Measurements from ENCODE around the gene KCNIP1. TPM values are rescaled to one million over a fixed set of nuclear protein-coding genes. Genes with fewer than 3 reads are reported as not detected.

Gene KCNIP1
- total RNA-seq, 4 donors from 2014 or later = 0.94 to 1.6 (median 1.1) TPM; not detected in 1

- Histone ChIP-seq H3K36me3 (no peaks in the 10 kb centered on the region), H3K4me3 (no peak overlapping the region), H3K27me3 (peaks cover 11% of the 10 kb centered on the region), H3K9me3 (no peaks in the 10 kb centered on the region), H3K27ac (no peak overlapping the region), H3K4me1 (no peaks in the 10 kb centered on the region)
- no peak for ATAC-seq
- TF ChIP-seq CTCF (IDR thresholded peaks at IDR 0.05) (no peak), POLR2AphosphoS5 (IDR thresholded peaks at IDR 0.05) (no peak), EP300 (IDR thresholded peaks at IDR 0.05) (no peak), POLR2A (IDR thresholded peaks at IDR 0.05) (no peak)
- WGBS, 2 donors (ENCODE audit: low coverage in 1 of 2) = 0 to 24% methylated on average over 2 to 4 of the region's 5 CpGs
Measured at GRCh38 chr5:170614065-170614490, 110.3 kb downstream of the KCNIP1 start.

- H3K27me3 ChIP-seq = peaks cover 11% of the 10 kb centered on the region
- no peak overlapping the region for H3K27ac ChIP-seq
- WGBS, 2 donors (ENCODE audit: low coverage in 1 of 2) = 70% methylated on average over 6 of the region's 7 CpGs; no CpG with 5 or more reads in 1 of the 2 donors
- no peaks in the 10 kb centered on the region for H3K9me3 ChIP-seq
- no peak for ATAC-seq
- no peaks in the 10 kb centered on the region for H3K36me3 ChIP-seq
- TF ChIP-seq POLR2A (IDR thresholded peaks at IDR 0.05) = no peak
- no peak for TF ChIP-seq CTCF (IDR thresholded peaks at IDR 0.05)
- TF ChIP-seq EP300 (IDR thresholded peaks at IDR 0.05) = no peak
- H3K4me3 ChIP-seq = no peak overlapping the region
- H3K4me1 ChIP-seq = no peaks in the 10 kb centered on the region
Measured at GRCh38 chr5:170614720-170615119, 110.9 kb downstream of the KCNIP1 start.

GRCh38 chr5:170617533-170618490 is 114.0 kb downstream of the KCNIP1 start:
- WGBS, 2 donors (ENCODE audit: low coverage in 1 of 2) = 22 to 31% methylated on average over 3 to 7 of the region's 7 CpGs
- H3K4me3 ChIP-seq = no peak overlapping the region
- H3K4me1 ChIP-seq = no peaks in the 10 kb centered on the region
- no peak for ATAC-seq
- TF ChIP-seq POLR2A (IDR thresholded peaks at IDR 0.05) (no peak), CTCF (IDR thresholded peaks at IDR 0.05) (no peak), EP300 (IDR thresholded peaks at IDR 0.05) (no peak), POLR2AphosphoS5 (IDR thresholded peaks at IDR 0.05) (no peak)
- peaks cover 7% of the 10 kb centered on the region for H3K27me3 ChIP-seq
- H3K36me3 ChIP-seq = no peaks in the 10 kb centered on the region
- H3K27ac ChIP-seq = no peak overlapping the region
- H3K9me3 ChIP-seq = no peaks in the 10 kb centered on the region

- Histone ChIP-seq H3K27me3 (peaks cover 13% of the 10 kb centered on the region), H3K36me3 (no peaks in the 10 kb centered on the region), H3K4me3 (no peak overlapping the region), H3K9me3 (no peaks in the 10 kb centered on the region), H3K27ac (no peak overlapping the region), H3K4me1 (no peaks in the 10 kb centered on the region)
- ATAC-seq = no peak
- WGBS, 2 donors (ENCODE audit: low coverage in 1 of 2) = 82% methylated on average over 1 of the region's 1 CpG; no CpG with 5 or more reads in 1 of the 2 donors
- no peak for TF ChIP-seq POLR2A (IDR thresholded peaks at IDR 0.05)
- TF ChIP-seq EP300 (IDR thresholded peaks at IDR 0.05) = no peak
- TF ChIP-seq POLR2AphosphoS5 (IDR thresholded peaks at IDR 0.05) = no peak
- TF ChIP-seq CTCF (IDR thresholded peaks at IDR 0.05) = no peak
Measured at GRCh38 chr5:170619869-170620268, 116.0 kb downstream of the KCNIP1 start.

- no peaks in the 10 kb centered on the region for H3K4me1 ChIP-seq
- 84 to 92% methylated on average over 5 to 10 of the region's 16 CpGs for WGBS, 2 donors (ENCODE audit: low coverage in 1 of 2)
- TF ChIP-seq POLR2A (IDR thresholded peaks at IDR 0.05) = no peak
- no peak for TF ChIP-seq POLR2AphosphoS5 (IDR thresholded peaks at IDR 0.05)
- TF ChIP-seq CTCF (IDR thresholded peaks at IDR 0.05) = no peak
- no peak for TF ChIP-seq EP300 (IDR thresholded peaks at IDR 0.05)
- no peaks in the 10 kb centered on the region for H3K9me3 ChIP-seq
- H3K4me3 ChIP-seq = no peak overlapping the region
- no peak overlapping the region for H3K27ac ChIP-seq
- H3K27me3 ChIP-seq = peaks cover 20% of the 10 kb centered on the region
- no peak for ATAC-seq
- H3K36me3 ChIP-seq = no peaks in the 10 kb centered on the region
Measured at GRCh38 chr5:170622933-170623332, 119.1 kb downstream of the KCNIP1 start.

All from gastroesophageal sphincter (tissue), 4 donors.